Transverse colon (tissue), 4 donors: ENCODE measurements around the gene ANKAR.

Experiments
- CTCF ChIP-seq, 5 experiments: fragments of 200-600 bp in 3 of 5; fragments of 450-650 bp in 2 of 5; sonication (generic) in 3 of 5; IDR thresholded peaks; 1 replicate in 2 of 5; 2 replicates in 3 of 5; pipeline ENCODE4 v1.5.1; 2016 to 2017; ENCODE audit warnings: antibody characterized with exemption in 5 of 5, inconsistent platforms in 3 of 5, mild to moderate bottlenecking in 2 of 5, moderate library complexity in 1 of 5
- EP300 ChIP-seq: sonication (generic); formaldehyde crosslinking; IDR thresholded peaks from one replicate; pipeline ENCODE4 v1.6.1; 2017; ENCODE audit warnings: antibody characterized with exemption, low read depth
- POLR2A ChIP-seq: fragments of 450-650 bp; IDR thresholded peaks from one replicate; pipeline ENCODE4 v1.6.1; 2016; ENCODE audit warnings: antibody characterized with exemption, mild to moderate bottlenecking, moderate library complexity
- POLR2AphosphoS5 ChIP-seq, 3 donors: sonication (generic); formaldehyde crosslinking; IDR thresholded peaks; one replicate each; pipeline ENCODE4 v1.6.1; 2016; ENCODE audit warnings: antibody characterized with exemption in 3 of 3

- no peak for TF ChIP-seq CTCF (IDR thresholded peaks at IDR 0.05)
- no peak for TF ChIP-seq POLR2A
- no peak for TF ChIP-seq EP300
- TF ChIP-seq POLR2AphosphoS5 (IDR thresholded peaks at IDR 0.05) = no peak
Measured at GRCh38 chr2:189673661-189674373, 653 bp upstream of the ANKAR start.
